Measurements from ENCODE around the gene JAG2.

GRCh38 chr14:105102893-105103292, 65.7 kb downstream of the JAG2 start:
- no peak for TF ChIP-seq CTCF (IDR thresholded peaks at IDR 0.05)
- no peak for TF ChIP-seq POLR2A (IDR thresholded peaks at IDR 0.05)

Measured in testis (tissue), 2 donors.